GM12873 (cell line): ENCODE data around the gene SDR9C7.

Source experiments
- TF ChIP-seq, protein P1 (sequence below): IDR thresholded peaks from 2 replicates; pipeline ENCODE4 v1.5.1; 2012; ENCODE audit warnings: low read depth, mild to moderate bottlenecking, moderate library complexity, low read length, control low read depth; ENCODE audit not compliant: insufficient read depth; ENCODE audit errors: missing control alignments

The SDR9C7 gene

DNA sequence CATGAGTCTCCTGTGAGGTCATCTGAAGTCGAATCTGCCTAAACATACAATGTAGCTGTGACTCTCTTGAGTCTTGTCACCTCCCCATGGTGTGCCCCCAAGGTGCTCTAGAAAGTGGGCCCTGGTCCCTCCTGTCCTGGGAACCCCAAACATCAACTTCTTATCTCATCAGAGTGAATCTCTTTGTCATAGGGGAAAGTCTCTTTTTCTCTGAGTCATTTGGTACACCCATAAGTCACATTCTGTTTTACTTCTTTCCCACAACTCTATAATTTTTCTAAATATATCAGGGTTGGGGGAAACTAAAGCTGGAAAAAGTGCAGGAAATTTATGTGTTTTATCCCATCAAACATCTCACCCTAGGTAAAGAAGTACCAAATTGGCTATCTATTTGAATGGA is 12.9 kb downstream of the SDR9C7 start:
- TF ChIP-seq, protein P1, sequence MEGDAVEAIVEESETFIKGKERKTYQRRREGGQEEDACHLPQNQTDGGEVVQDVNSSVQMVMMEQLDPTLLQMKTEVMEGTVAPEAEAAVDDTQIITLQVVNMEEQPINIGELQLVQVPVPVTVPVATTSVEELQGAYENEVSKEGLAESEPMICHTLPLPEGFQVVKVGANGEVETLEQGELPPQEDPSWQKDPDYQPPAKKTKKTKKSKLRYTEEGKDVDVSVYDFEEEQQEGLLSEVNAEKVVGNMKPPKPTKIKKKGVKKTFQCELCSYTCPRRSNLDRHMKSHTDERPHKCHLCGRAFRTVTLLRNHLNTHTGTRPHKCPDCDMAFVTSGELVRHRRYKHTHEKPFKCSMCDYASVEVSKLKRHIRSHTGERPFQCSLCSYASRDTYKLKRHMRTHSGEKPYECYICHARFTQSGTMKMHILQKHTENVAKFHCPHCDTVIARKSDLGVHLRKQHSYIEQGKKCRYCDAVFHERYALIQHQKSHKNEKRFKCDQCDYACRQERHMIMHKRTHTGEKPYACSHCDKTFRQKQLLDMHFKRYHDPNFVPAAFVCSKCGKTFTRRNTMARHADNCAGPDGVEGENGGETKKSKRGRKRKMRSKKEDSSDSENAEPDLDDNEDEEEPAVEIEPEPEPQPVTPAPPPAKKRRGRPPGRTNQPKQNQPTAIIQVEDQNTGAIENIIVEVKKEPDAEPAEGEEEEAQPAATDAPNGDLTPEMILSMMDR = no peak

DNA sequence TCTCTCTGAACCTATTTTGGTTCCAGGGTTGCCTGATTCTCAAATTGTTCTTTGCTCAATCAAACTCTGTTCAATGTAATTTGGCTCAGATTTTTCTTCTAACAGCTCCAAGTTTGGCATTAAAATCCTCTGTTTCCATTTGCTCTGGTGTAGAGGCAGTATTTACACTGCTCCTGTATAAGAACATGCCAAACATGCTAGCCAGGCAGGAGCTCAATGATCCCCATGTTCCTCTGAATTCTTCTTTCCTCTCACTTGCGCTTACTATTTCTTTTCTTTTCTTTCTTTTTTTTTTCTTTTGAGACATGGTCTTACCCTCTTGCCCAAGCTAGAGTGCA is 17.2 kb downstream of the SDR9C7 start:
- TF ChIP-seq, protein P1 = no peak

DNA sequence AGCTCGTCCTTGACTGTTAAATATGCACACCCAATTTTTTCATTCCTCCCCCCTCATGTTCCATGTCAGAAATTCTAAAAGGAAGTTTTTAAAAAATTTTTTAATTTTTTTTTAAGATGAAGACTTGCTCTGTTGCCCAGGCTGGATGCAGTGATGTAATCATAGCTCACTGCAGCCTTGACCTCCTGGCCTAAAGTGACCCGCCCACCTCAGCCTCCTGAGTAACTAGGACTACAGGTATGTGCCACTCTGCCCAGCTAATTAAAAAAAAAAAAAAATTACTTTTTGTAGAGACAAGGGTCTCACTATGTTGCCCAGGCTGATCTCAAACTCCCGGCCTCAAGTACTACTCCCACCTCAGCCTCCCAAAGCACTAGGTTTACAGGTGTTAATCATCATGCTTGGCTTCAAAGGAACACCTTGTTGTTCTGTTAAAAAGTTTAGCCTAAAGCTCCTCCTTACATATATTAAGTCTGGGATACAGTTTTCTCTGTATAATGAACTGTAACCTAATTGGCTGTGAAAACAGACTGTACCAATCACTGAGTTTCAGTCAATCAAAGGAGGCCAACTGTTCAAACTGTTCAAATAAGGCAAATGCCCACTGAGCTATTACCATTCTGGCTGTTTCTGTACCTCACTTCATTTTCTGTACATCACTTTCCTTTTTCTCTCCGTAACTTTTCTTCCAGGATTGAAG is 17.8 kb downstream of the SDR9C7 start:
- TF ChIP-seq, protein P1 = no peak

DNA sequence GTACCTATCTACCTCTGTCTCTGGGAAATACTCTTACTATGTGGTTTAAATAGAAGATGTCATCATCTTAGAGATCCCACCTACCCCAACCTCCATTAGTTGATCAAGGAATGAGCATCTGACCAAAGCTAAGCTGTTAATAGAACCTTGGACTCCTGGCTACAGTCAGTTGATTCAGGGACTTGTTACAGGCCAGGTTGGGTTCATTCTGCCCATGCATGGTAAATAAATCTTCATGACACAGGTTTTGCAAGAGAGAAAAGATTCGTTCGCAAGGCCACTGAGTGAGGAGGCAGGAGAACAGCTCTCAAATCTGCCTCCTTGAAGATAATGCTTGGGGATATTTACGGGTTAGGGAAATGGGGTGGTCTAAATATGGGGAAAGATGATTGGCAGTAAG is 19.5 kb downstream of the SDR9C7 start:
- TF ChIP-seq, protein P1 = no peak

DNA sequence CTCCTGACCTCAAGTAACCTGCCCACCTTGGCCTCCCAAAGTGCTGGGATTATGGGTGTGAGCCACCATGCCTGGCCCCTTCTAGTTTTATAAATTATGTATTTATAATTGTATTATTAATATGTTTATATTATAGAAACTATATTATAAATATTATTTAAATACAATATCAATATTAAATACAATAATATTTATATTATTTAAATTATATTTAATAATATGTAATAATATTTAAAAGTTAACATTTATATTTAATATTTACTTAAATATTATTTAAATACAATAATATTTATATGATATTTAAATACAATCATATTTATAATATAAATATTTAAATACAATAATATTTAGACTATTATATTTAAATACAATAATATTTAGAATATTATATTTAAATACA is 20.0 kb downstream of the SDR9C7 start:
- TF ChIP-seq, protein P1 = no peak

DNA sequence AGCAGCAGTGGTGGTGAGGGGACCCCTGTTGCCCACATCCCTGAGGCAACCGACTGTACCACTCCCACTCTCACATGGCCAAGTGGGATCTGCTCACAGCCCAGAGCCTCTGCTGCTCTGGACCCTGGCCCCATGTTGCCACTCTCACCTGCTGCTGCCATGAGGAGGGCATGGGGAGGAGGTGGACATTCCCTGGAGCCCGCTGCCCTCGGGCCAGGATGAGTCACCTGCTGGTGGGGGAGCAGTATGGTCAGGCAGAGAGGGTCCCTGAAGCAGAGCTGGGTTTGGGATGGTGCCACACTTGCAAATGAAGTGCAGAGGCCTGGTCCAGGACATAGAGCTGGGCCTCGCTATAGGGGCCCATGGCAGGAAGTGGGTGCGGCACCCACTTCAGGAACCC is 26.1 kb downstream of the SDR9C7 start:
- TF ChIP-seq, protein P1 = no peak

DNA sequence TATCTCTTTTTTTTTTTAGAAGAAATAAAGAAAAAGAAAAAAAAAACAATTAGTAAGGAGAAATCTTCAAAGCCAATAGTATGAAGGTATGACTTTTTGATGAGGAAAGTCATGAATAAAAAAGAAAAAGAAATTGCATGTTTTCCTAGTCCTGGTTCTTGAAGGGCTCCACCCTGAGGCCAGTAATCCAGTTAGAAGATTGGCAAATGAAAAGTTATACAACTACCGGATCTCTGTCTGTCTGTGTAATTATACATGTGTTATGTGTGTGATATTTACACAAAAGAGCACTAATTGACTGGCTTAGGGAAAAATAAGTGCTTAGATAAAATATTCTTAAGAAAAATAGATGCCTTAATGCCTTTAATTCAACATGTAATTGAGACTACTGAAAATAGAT is 28.4 kb downstream of the SDR9C7 start:
- TF ChIP-seq, protein P1 = no peak
